Measurements from ENCODE around the gene MICU1.
A peak's percentile ranks its signal among the peaks of the same experiment; 100 is the strongest.
"Not testable (repeated sequence)": the region's sequence is repeated elsewhere in the genome, so short reads cannot be mapped to it uniquely, and the experiment has no call there.

DNA sequence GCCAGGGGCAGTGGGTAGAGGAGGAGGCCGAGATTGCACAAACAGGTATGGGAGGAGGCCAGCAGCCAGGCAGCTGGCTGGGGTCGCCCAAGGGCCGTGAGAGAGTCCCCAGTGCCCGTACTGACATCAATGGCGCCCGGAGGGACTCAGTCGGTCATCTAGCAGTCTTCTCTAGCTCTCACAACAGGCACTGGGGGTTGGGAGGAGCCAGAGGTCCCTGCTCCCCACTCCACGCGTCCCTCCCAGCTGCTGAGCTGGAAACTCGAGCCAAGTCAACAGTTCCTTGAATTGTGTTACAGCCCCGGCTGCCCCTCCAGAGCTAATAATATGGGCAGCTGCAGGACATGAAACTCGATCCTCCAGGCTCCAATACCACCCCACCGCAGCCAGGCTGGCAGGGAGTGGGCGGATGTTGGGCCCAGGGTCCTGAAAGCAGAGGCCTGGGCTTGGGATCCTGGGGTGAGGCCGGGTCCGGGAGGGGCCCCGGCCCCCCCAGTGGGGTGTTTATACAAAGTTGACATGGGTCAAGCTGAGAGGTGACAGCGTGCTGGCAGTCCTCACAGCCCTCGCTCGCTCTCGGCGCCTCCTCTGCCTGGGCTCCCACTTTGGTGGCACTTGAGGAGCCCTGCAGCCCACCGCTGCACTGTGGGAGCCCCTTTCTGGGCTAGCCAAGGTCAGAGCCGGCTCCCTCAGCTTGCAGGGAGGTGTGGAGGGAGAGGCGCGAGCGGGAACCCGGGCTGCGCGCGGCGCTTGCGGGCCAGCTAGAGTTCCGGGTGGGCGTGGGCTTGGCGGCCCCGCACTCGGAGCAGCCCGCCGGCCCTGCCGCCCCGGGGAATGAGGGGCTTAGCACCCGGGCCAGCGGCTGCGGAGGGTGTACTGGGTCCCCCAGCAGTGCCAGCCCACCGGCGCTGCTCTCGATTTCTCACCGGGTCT, 300.4 kb downstream of the MICU1 start:
- TF ChIP-seq JUN (IDR thresholded peaks at IDR 0.05; ENCODE audit: borderline replicate concordance, insufficient read depth, insufficient read length, low read depth); FOS (IDR thresholded peaks at IDR 0.05; ENCODE audit: borderline replicate concordance, insufficient read depth, low read length); POLR2A (IDR thresholded peaks at IDR 0.05; ENCODE audit: low read depth, low read length); MYC (IDR thresholded peaks at IDR 0.05; ENCODE audit: low read depth, low read length); EZH2 (IDR thresholded peaks at IDR 0.05; ENCODE audit: borderline replicate concordance, low read depth, low read length, severe bottlenecking); GATA2 (IDR thresholded peaks at IDR 0.05; ENCODE audit: insufficient read depth, insufficient read length, low read depth, low read length): not testable (repeated sequence)
- TF ChIP-seq, protein P1, sequence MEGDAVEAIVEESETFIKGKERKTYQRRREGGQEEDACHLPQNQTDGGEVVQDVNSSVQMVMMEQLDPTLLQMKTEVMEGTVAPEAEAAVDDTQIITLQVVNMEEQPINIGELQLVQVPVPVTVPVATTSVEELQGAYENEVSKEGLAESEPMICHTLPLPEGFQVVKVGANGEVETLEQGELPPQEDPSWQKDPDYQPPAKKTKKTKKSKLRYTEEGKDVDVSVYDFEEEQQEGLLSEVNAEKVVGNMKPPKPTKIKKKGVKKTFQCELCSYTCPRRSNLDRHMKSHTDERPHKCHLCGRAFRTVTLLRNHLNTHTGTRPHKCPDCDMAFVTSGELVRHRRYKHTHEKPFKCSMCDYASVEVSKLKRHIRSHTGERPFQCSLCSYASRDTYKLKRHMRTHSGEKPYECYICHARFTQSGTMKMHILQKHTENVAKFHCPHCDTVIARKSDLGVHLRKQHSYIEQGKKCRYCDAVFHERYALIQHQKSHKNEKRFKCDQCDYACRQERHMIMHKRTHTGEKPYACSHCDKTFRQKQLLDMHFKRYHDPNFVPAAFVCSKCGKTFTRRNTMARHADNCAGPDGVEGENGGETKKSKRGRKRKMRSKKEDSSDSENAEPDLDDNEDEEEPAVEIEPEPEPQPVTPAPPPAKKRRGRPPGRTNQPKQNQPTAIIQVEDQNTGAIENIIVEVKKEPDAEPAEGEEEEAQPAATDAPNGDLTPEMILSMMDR (IDR thresholded peaks at IDR 0.05; ENCODE audit: extremely low read depth in 1 of 2, insufficient read depth in 1 of 2, low read depth in 1 of 2, low read length in 2 of 2) = not testable (repeated sequence)
- TF ChIP-seq POLR2AphosphoS5 (IDR thresholded peaks at IDR 0.05; ENCODE audit: insufficient read depth, low read depth, low read length) = peak; percentile 43
- TF ChIP-seq, protein P2, sequence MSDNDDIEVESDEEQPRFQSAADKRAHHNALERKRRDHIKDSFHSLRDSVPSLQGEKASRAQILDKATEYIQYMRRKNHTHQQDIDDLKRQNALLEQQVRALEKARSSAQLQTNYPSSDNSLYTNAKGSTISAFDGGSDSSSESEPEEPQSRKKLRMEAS (IDR thresholded peaks at IDR 0.05; ENCODE audit: insufficient read depth, insufficient read length) = not testable (repeated sequence)

Measured in endothelial cell of umbilical vein (primary cell).